ENCODE data around the gene DMKN.

DNA sequence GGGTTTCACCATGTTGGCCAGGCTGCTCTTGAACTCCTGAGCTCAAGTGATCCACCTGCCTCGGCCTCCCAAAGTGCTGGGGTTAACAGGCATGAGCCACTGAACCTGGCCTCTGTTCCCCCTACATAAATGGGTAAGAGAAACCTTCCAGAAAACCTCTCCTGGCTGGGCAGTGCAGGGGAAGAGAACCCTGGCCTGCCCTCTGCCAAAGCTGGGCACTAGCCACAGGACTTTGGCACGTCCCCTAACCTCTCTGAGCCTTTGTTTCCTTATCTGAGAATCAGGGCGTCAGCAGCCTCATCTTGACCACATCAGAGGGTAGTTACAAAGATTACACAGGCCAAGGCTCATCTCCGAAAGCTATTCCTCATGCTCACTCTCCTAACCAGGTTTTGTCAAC, 12.4 kb upstream of the DMKN start:
- TF ChIP-seq, protein P1, sequence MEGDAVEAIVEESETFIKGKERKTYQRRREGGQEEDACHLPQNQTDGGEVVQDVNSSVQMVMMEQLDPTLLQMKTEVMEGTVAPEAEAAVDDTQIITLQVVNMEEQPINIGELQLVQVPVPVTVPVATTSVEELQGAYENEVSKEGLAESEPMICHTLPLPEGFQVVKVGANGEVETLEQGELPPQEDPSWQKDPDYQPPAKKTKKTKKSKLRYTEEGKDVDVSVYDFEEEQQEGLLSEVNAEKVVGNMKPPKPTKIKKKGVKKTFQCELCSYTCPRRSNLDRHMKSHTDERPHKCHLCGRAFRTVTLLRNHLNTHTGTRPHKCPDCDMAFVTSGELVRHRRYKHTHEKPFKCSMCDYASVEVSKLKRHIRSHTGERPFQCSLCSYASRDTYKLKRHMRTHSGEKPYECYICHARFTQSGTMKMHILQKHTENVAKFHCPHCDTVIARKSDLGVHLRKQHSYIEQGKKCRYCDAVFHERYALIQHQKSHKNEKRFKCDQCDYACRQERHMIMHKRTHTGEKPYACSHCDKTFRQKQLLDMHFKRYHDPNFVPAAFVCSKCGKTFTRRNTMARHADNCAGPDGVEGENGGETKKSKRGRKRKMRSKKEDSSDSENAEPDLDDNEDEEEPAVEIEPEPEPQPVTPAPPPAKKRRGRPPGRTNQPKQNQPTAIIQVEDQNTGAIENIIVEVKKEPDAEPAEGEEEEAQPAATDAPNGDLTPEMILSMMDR (conservative IDR thresholded peaks at IDR 0.05), result no peak
- no peak for TF ChIP-seq ZFX (IDR thresholded peaks at IDR 0.05)
